ENCODE measurements around the gene RTL5. TPM values are rescaled to one million over a fixed set of nuclear protein-coding genes. Genes with fewer than 3 reads are reported as not detected.

The RTL5 gene
- total and polyA plus RNA-seq, 2 experiments from 2014 or later = 2.5 to 2.6 TPM

GRCh38 chrX:72158773-72159172 lies 27.1 kb upstream of the RTL5 start:
- Histone ChIP-seq H3K9me3 (ENCODE audit: low read depth) (no peaks in the 10 kb centered on the region), H4K20me1 (ENCODE audit: insufficient read depth, poor library complexity, severe bottlenecking) (no peaks in the 10 kb centered on the region), H3K4me2 (no peak overlapping the region), H3K27me3 (no peaks in the 10 kb centered on the region), H3K36me3 (replicated peaks; ENCODE audit: insufficient read depth, low read depth) (no peaks in the 10 kb centered on the region), H3K27ac (no peak overlapping the region), H3K4me1 (ENCODE audit: insufficient read depth) (no peaks in the 10 kb centered on the region), H3K4me3 (no peak overlapping the region), H3K9me2 (replicated peaks; ENCODE audit: insufficient read depth) (no peaks in the 10 kb centered on the region), H3K79me2 (no peaks in the 10 kb centered on the region), H2AFZ (no peak overlapping the region)
- 88% methylated on average over 3 of the region's 3 CpGs for WGBS (ENCODE audit: low lambda C conversion rate, missing lambda C conversion rate)
- no peak for DNase-seq (ENCODE audit: low spot score)
- TF ChIP-seq EZH2 (IDR thresholded peaks at IDR 0.05; ENCODE audit: borderline replicate concordance) (no peak), EZH2phosphoT487 (IDR thresholded peaks at IDR 0.05; ENCODE audit: low read depth, severe bottlenecking, unreplicated experiment) (no peak)
- TF ChIP-seq, protein P1, sequence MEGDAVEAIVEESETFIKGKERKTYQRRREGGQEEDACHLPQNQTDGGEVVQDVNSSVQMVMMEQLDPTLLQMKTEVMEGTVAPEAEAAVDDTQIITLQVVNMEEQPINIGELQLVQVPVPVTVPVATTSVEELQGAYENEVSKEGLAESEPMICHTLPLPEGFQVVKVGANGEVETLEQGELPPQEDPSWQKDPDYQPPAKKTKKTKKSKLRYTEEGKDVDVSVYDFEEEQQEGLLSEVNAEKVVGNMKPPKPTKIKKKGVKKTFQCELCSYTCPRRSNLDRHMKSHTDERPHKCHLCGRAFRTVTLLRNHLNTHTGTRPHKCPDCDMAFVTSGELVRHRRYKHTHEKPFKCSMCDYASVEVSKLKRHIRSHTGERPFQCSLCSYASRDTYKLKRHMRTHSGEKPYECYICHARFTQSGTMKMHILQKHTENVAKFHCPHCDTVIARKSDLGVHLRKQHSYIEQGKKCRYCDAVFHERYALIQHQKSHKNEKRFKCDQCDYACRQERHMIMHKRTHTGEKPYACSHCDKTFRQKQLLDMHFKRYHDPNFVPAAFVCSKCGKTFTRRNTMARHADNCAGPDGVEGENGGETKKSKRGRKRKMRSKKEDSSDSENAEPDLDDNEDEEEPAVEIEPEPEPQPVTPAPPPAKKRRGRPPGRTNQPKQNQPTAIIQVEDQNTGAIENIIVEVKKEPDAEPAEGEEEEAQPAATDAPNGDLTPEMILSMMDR (IDR thresholded peaks at IDR 0.05; ENCODE audit: poor library complexity) = no peak

- WGBS (ENCODE audit: low lambda C conversion rate, missing lambda C conversion rate) = 49% methylated on average over 2 of the region's 2 CpGs
- TF ChIP-seq, protein P1 (IDR thresholded peaks at IDR 0.05; ENCODE audit: poor library complexity) = no peak
- H4K20me1 ChIP-seq (ENCODE audit: insufficient read depth, poor library complexity, severe bottlenecking) = no peaks in the 10 kb centered on the region
These were observed 14.8 kb upstream of the RTL5 start for GRCh38 chrX:72146527-72146926.

DNA sequence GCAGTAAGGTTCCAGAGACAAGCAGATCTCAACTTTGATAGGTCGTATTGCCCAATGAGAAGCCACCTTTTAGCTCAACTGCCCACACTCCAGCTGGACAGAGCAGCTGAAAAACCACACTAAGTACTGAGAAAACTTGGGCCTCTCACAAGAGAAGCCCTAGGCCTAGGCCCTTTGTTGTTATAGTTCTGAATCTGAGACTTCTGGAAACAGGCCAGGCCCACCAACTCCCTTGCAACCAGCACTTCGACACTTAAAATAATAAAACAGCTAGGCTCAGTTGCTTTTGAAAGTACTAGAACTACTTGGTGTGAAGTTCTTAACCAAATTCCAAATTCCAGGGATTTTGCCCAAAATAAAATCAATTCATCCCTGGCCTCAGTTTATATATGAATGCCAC lies 13.5 kb upstream of the RTL5 start:
- no peak for DNase-seq (ENCODE audit: low spot score)
- no peaks in the 10 kb centered on the region for H3K4me1 ChIP-seq (ENCODE audit: insufficient read depth)
- no peaks in the 10 kb centered on the region for H3K9me3 ChIP-seq (ENCODE audit: low read depth)
- H3K4me2 ChIP-seq = no peak overlapping the region
- no peaks in the 10 kb centered on the region for H3K79me2 ChIP-seq
- H3K27ac ChIP-seq = no peak overlapping the region
- no peaks in the 10 kb centered on the region for H4K20me1 ChIP-seq (ENCODE audit: insufficient read depth, poor library complexity, severe bottlenecking)
- no peak overlapping the region for H3K4me3 ChIP-seq
- WGBS (ENCODE audit: low lambda C conversion rate, missing lambda C conversion rate) = 40% methylated on average over 2 of the region's 2 CpGs
- H2AFZ ChIP-seq = no peak overlapping the region
- TF ChIP-seq, protein P1 (IDR thresholded peaks at IDR 0.05; ENCODE audit: poor library complexity) = no peak
- TF ChIP-seq EZH2phosphoT487 (IDR thresholded peaks at IDR 0.05; ENCODE audit: low read depth, severe bottlenecking, unreplicated experiment) = no peak
- TF ChIP-seq EZH2 (IDR thresholded peaks at IDR 0.05; ENCODE audit: borderline replicate concordance) = no peak
- no peaks in the 10 kb centered on the region for H3K9me2 ChIP-seq (replicated peaks; ENCODE audit: insufficient read depth)
- H3K36me3 ChIP-seq (replicated peaks; ENCODE audit: insufficient read depth, low read depth) = no peaks in the 10 kb centered on the region
- H3K27me3 ChIP-seq = no peaks in the 10 kb centered on the region

More at GRCh38 chrX:72146527-72146926, 14.8 kb upstream of the RTL5 start:
- no peaks in the 10 kb centered on the region for H3K27me3 ChIP-seq
- H3K27ac ChIP-seq = no peak overlapping the region
- no peaks in the 10 kb centered on the region for H3K4me1 ChIP-seq (ENCODE audit: insufficient read depth)
- H3K9me2 ChIP-seq (replicated peaks; ENCODE audit: insufficient read depth) = no peaks in the 10 kb centered on the region
- H3K4me2 ChIP-seq = no peak overlapping the region
- H2AFZ ChIP-seq = no peak overlapping the region
- H3K9me3 ChIP-seq (ENCODE audit: low read depth) = no peaks in the 10 kb centered on the region
- DNase-seq (ENCODE audit: low spot score) = no peak
- no peak overlapping the region for H3K4me3 ChIP-seq
- H3K36me3 ChIP-seq (replicated peaks; ENCODE audit: insufficient read depth, low read depth) = no peaks in the 10 kb centered on the region
- H3K79me2 ChIP-seq = no peaks in the 10 kb centered on the region

DNA sequence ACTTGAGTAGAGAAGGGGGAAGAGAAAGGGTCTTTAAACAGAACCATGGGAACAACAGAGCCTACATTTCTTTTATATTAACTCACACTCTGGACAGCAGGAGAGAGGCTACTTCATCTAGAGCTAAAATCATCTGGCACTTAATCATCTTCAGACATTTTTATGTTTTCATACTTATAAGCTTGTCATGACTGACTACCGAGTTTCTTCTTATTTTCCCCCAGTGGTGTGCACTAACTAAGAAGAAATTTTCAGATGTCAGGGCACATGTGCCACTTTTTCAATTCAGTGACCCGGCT lies 11.8 kb upstream of the RTL5 start:
- H4K20me1 ChIP-seq (ENCODE audit: insufficient read depth, poor library complexity, severe bottlenecking) = no peaks in the 10 kb centered on the region
- no peak overlapping the region for H2AFZ ChIP-seq
- H3K4me3 ChIP-seq = no peak overlapping the region
- no peaks in the 10 kb centered on the region for H3K27me3 ChIP-seq
- no peak for DNase-seq (ENCODE audit: low spot score)
- H3K27ac ChIP-seq = no peak overlapping the region
- WGBS (ENCODE audit: low lambda C conversion rate, missing lambda C conversion rate) = 57% methylated on average over 2 of the region's 2 CpGs
- H3K79me2 ChIP-seq = no peaks in the 10 kb centered on the region
- no peaks in the 10 kb centered on the region for H3K9me3 ChIP-seq (ENCODE audit: low read depth)
- no peak overlapping the region for H3K4me2 ChIP-seq
- H3K4me1 ChIP-seq (ENCODE audit: insufficient read depth) = no peaks in the 10 kb centered on the region
- TF ChIP-seq EZH2 (IDR thresholded peaks at IDR 0.05; ENCODE audit: borderline replicate concordance) (no peak), EZH2phosphoT487 (IDR thresholded peaks at IDR 0.05; ENCODE audit: low read depth, severe bottlenecking, unreplicated experiment) (no peak)
- TF ChIP-seq, protein P1 (IDR thresholded peaks at IDR 0.05; ENCODE audit: poor library complexity) = no peak
- H3K36me3 ChIP-seq (replicated peaks; ENCODE audit: insufficient read depth, low read depth) = no peaks in the 10 kb centered on the region
- no peaks in the 10 kb centered on the region for H3K9me2 ChIP-seq (replicated peaks; ENCODE audit: insufficient read depth)
